ENCODE data around the gene CXCR5.

DNA sequence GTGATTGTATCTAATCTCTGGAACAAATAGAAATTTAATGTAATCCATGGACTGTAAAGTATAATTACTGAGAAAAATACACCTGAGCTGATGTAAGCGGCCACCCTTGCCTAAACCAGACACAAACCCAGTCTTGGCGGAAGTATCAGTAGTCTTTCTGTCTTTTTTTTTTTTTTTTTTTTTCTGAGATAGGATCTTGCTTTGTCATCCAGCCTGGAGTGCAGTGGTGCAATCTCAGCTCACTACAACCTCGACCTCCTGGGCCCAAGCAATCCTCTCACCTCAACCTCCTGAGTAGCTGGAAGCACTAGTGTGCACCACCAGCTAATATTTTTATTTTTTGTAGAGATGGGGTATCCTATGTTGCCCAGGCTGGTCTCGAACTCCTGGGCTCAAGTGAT is 5.5 kb upstream of the CXCR5 start:
- no peak for TF ChIP-seq POLR2A (IDR thresholded peaks at IDR 0.05; ENCODE audit: low read length)
- TF ChIP-seq GATA1 (IDR thresholded peaks at IDR 0.05; ENCODE audit: low read depth, low read length): no peak

Measured in erythroblast (primary cell).